ENCODE data around the gene ZNF516.

GRCh38 chr18:76453057-76453561 lies 41.9 kb downstream of the ZNF516 start:
- no peak for TF ChIP-seq REST (IDR thresholded peaks at IDR 0.05; ENCODE audit: low read depth, low read length)
- no peak for TF ChIP-seq CTCF (IDR thresholded peaks at IDR 0.05 in 2 of 3, conservative IDR thresholded peaks at IDR 0.05 in 1 of 3; ENCODE audit: control insufficient read depth in 2 of 3, extremely low read depth in 1 of 3, insufficient read depth in 1 of 3, low read depth in 3 of 3, low read length in 3 of 3)
- TF ChIP-seq PML (IDR thresholded peaks at IDR 0.05; ENCODE audit: low read length) = no peak
- no peak for TF ChIP-seq BCL3 (IDR thresholded peaks at IDR 0.05; ENCODE audit: borderline replicate concordance, insufficient read depth, low read depth, low read length, poor library complexity, severe bottlenecking)
- no peak for TF ChIP-seq ZNF384 (IDR thresholded peaks at IDR 0.05; ENCODE audit: borderline replicate concordance, low read depth, low read length)
- TF ChIP-seq ELK1 (IDR thresholded peaks at IDR 0.05; ENCODE audit: low read depth, low read length) = no peak
- TF ChIP-seq ZBED1 (IDR thresholded peaks at IDR 0.05; ENCODE audit: borderline replicate concordance) = no peak
- no peak for TF ChIP-seq USF2 (IDR thresholded peaks at IDR 0.05; ENCODE audit: borderline replicate concordance, low read depth, low read length)
- no peak for TF ChIP-seq ZBTB33 (IDR thresholded peaks at IDR 0.05)
- no peak for TF ChIP-seq RFX5 (IDR thresholded peaks at IDR 0.05; ENCODE audit: low read depth, low read length)
- no peak for TF ChIP-seq POLR2A (IDR thresholded peaks at IDR 0.05; ENCODE audit: low read depth, low read length)
- TF ChIP-seq CUX1 (IDR thresholded peaks at IDR 0.05; ENCODE audit: insufficient replicate concordance, low read depth, low read length) = no peak

All from GM12878 (cell line).